Spleen (tissue), 7 donors: Measurements from ENCODE around the gene PXYLP1.

Experiments used
- POLR2A ChIP-seq, 3 donors: fragments of 450-650 bp; IDR thresholded peaks; one replicate each; pipeline ENCODE4 v1.5.1; 2017; ENCODE audit warnings: antibody characterized with exemption in 3 of 3, mild to moderate bottlenecking in 1 of 3
- POLR2AphosphoS5 ChIP-seq, 3 donors: sonication (generic); formaldehyde crosslinking; IDR thresholded peaks; one replicate each; pipeline ENCODE4 v1.5.1; 2017; ENCODE audit warnings: antibody characterized with exemption in 3 of 3
- TF ChIP-seq, protein P1 (sequence below), 11 experiments: fragments of 200-600 bp in 7 of 11; fragments of 450-650 bp in 4 of 11; sonication (generic) in 4 of 11; IDR thresholded peaks in 8 of 11; conservative IDR thresholded peaks in 3 of 11; 1 replicate in 7 of 11; 2 replicates in 4 of 11; pipeline versions ENCODE4 v1.4.0 to v1.8.0; 2016 to 2021; ENCODE audit warnings: antibody characterized with exemption in 11 of 11, inconsistent platforms in 4 of 11, mild to moderate bottlenecking in 1 of 11
- donor health status: DM: no; HTN: no; CAD: no; lungs with moderate emphysema.
- donor health status: DM: no; HTN: no; CAD: no.
- donor health status: DM: no; HTN: no; CAD: no.

DNA sequence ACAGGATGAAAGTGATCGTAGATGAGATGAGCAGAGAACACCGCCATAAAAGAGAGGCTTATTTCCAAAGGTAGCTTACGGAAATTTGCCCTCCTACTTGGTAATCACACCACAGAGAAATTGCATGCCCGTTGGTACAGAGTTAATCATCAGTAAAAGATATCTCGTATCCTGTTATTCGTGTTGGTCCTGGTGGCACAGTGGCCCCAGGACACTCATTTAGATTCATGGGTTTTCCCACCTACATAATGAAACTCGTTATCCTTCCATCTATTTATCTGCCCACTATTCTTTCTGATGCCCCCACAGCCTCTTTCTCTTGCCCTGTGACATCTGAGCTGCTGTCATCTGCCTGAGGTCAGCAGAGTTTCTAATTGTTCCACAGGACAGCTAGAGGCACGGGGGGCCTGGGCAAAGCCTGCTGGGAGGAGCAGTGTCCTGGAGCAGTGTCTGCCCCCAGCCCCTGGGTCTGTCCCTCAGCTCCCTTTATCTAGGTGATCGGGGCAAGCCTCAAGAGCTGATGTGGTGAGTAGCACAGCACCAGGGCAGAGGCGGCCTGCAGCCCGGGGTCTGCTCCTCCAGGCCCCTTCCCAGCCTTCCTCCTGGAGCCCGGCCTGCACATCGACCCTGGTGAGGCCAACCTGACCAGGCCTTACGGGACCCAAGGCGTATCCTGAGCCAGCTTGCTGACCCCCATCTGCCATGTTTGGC, 42.2 kb downstream of the PXYLP1 start:
- TF ChIP-seq, protein P1, sequence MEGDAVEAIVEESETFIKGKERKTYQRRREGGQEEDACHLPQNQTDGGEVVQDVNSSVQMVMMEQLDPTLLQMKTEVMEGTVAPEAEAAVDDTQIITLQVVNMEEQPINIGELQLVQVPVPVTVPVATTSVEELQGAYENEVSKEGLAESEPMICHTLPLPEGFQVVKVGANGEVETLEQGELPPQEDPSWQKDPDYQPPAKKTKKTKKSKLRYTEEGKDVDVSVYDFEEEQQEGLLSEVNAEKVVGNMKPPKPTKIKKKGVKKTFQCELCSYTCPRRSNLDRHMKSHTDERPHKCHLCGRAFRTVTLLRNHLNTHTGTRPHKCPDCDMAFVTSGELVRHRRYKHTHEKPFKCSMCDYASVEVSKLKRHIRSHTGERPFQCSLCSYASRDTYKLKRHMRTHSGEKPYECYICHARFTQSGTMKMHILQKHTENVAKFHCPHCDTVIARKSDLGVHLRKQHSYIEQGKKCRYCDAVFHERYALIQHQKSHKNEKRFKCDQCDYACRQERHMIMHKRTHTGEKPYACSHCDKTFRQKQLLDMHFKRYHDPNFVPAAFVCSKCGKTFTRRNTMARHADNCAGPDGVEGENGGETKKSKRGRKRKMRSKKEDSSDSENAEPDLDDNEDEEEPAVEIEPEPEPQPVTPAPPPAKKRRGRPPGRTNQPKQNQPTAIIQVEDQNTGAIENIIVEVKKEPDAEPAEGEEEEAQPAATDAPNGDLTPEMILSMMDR (IDR thresholded peaks at IDR 0.05 in 8 of 11, conservative IDR thresholded peaks at IDR 0.05 in 3 of 11), result no peak
- TF ChIP-seq POLR2AphosphoS5 (IDR thresholded peaks at IDR 0.05) (no peak), POLR2A (IDR thresholded peaks at IDR 0.05) (no peak)
